NOMO-1 treated with DMSO at 0.1 percent for 48 hours (cell line): ENCODE measurements around the gene ITM2C.
A peak's percentile ranks its signal among the peaks of the same experiment; 100 is the strongest.

Experiments used
- DNase-seq: peaks from one replicate; lab custom pipeline; 2025; ENCODE audit not compliant: unreplicated experiment; lab: John Stamatoyannopoulos, UW

ITM2C gene

DNA sequence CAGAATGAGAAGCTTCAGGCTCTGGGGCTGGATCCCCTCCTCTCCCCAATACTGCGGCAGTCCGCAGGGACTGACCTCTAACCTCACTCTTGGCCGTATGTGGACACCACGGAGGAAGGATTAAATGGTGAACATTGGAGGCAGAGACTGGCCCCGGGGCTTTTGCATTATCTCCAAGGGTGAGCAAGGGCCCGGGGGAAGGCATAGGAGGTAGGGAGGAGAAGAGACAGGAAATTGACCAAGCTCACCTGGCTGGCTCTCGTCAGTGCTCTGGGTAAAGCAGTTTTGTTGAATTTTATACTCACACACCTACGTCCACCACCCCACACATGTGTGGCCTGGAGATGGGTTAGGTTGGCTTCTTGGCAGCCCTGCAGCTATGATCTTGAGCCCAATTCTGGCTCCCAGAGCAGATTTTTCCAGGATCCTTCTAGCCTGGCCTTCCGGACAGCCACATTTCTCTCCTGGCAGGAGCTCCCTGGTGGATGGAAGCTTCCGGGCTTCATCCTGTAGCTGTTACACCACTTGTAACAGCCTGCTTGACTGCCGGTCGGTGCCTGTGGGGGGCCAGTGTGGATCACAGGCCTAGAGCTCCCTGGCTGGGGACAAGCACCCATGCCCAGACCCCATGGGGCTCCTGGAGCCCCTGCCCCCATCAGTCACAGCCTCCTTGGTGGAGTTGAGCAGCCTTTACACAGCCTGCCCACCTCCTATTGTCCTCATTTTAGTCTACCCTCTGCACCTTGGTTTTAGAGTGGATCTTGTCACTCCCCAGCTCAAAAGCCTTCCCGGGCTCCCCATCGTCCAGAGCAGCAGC is 7.6 kb downstream of the ITM2C start:
- DNase-seq, result no peak

DNA sequence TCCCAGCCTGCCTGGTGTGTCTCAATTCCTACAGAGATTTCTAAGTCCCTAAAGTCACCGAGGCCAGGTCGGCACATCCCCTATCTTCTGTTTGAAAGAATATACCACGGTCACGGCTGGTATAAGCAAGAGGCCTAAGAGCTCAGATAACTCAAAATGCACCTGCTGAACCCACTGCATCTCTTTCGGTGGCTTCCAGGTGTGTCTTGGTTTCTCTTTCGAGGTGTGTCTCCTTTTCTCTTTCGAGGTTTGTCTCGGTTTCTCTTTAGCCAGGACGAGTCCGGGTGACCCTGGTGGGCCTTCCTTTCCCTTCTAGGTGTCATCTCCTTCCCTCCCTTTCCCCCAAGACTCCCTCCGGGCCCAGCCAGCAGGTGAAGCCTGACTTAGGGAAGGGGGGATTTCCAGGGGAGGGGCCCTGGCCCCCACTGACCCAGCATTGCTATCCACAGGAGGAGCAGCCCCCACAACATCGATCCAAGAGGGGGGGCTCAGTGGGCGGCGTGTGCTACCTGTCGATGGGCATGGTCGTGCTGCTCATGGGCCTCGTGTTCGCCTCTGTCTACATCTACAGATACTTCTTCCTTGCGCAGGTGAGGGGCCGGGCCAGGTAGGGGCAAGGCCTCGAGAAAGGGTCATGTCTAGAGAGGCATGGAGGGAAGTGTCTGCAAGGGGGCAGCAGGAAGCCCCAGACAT is 8.4 kb downstream of the ITM2C start:
- DNase-seq, result no peak

DNA sequence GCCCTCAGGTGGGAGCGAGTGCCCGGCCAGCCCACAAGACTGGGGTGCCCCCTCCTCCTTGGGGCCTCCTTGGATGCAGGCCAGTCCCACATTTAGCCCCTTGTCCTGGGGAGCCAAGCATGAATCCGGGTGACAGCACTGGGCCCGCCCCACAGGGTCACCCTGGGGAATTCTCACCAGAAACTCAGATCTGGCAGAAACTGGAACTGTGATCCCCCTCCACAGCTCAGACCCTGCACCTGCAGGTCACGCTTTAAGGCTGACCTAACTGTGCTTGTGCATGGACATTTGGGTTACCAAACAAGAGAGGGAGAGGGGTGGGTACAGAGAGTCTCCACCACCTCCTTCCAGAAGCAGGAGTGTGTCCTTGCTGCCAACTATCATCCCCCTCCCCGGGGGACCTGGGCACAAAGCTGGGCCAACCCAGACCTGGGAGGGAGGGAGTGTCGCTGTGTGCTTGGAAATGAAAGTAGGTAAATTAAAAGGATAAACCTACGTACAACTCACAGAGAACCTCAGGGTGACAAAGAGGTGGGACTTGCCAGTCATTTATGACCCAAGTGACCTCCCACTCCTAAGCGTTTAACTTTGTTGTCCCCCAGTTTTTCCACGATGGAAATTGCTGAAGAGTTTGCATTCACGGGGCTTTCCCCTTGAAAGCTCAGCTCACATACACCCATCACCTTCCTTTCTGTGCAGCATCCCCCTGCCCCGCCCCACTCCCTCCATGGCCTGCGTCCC is 9.1 kb downstream of the ITM2C start:
- no peak for DNase-seq

- no peak for DNase-seq
Observed at GRCh38 chr2:230874456-230874855, 9.7 kb downstream of the ITM2C start.

DNA sequence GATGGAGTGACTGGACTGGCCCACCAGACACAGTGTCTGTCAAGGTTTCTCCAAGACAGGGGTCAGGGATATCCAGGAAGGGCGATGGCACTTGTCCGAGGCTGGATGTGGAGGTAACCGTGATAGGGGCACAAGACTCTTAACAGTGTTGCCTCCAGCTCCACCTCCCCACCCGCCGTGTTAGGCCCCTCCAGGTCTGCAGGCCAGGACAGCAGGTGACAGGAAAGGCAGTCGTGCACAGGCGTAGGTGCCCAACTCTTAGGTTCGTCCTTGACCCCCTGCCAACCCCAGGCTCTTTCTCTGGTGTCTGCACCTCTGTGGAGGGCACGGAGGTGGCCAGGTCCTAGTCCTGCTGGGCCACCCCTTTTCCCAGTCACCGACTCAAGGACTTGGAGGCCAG is 10.1 kb downstream of the ITM2C start:
- no peak for DNase-seq

GRCh38 chr2:230875347-230876315 is 10.9 kb downstream of the ITM2C start:
- DNase-seq, result no peak

DNA sequence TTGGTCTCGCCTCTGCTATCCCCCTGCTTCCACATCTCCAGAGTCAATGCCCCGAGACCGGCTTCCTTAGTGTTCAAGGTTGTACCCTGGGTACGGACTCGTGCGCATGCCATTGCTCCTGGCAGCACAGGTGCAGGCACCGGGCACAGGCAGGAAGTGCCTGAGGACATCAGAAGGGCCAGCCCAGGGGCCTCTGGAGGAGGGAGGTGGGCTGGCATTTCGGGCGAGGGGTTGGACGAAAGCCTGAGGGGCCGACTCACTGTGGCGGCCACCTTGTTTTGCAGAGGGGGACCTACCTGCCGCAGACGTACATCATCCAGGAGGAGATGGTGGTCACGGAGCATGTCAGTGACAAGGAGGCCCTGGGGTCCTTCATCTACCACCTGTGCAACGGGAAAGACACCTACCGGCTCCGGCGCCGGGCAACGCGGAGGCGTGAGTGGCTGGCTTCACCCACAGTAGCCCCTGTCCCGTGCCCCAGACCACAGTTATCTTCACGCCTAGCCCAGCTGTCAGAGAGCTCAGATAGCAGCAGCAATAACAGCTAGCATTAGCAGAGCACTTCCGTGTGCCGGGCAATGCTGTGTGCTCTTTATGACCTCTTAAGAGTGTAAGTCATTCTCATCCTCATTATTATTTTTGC is 12.5 kb downstream of the ITM2C start:
- no peak for DNase-seq

GRCh38 chr2:230877759-230878598 is 13.2 kb downstream of the ITM2C start:
- DNase-seq, result peak; percentile 65

DNA sequence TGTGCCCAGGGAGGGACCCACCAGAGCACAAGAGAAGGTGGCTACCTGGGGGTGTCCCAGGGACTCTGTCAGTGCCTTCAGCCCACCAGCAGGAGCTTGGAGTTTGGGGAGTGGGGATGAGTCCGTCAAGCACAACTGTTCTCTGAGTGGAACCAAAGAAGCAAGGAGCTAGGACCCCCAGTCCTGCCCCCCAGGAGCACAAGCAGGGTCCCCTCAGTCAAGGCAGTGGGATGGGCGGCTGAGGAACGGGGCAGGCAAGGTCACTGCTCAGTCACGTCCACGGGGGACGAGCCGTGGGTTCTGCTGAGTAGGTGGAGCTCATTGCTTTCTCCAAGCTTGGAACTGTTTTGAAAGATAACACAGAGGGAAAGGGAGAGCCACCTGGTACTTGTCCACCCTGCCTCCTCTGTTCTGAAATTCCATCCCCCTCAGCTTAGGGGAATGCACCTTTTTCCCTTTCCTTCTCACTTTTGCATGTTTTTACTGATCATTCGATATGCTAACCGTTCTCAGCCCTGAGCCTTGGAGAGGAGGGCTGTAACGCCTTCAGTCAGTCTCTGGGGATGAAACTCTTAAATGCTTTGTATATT is 14.0 kb downstream of the ITM2C start:
- no peak for DNase-seq

GRCh38 chr2:230879271-230879882 is 14.6 kb downstream of the ITM2C start:
- no peak for DNase-seq

GRCh38 chr2:230879891-230880290 is 15.1 kb downstream of the ITM2C start:
- no peak for DNase-seq

- DNase-seq, result no peak
Observed at GRCh38 chr2:230881840-230882239, 17.1 kb downstream of the ITM2C start.

DNA sequence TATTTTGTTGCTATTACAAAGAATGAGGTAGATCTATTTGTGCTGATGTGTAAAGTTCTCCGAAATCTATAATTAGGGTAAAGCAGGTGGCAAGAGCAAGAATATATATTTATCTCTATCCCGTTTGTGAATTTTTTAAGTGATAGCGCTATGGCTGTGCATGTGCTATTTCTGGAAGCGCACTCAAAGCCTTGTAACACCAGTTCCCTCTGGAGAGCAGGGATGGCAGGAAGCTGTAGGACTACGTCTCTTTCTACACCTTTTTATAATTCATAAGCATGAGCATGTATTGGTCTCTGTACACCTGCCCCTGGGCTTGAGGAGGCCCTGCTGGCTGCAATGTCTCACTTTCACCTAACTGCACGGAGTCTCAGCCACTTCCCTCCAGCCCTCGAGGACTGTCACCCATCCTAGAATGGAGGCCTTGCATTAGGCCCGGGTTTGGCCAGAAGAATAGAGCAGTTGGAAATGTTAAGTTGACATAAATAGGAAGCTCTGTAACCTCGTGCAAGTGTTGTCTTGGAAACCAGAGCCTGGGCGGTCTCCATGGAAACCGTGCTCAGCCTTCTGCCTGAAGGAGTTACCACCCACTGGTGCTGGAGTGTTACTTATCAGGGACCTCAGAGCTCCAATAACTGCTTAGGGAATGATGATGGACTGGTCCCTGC is 20.9 kb downstream of the ITM2C start:
- DNase-seq, result no peak

DNA sequence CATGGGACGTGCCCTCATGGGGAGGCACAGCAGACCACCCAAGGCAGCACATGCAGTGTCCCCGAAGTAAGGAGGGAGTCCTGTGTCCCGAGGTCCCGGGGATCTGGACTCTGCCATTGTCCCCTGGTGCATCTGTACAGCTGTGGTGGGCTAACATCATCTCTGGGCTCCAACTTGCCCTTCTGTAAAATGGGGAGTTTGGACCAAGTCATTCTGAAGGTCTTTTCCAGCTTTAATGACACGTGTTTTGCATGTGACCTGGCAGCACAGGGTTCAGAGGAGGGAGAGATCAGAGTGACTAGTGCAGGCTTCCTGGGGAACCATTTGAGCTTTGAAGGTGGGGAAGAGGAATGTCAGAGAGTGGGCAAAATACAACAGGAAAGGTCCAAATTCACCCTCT is 21.5 kb downstream of the ITM2C start:
- no peak for DNase-seq

DNA sequence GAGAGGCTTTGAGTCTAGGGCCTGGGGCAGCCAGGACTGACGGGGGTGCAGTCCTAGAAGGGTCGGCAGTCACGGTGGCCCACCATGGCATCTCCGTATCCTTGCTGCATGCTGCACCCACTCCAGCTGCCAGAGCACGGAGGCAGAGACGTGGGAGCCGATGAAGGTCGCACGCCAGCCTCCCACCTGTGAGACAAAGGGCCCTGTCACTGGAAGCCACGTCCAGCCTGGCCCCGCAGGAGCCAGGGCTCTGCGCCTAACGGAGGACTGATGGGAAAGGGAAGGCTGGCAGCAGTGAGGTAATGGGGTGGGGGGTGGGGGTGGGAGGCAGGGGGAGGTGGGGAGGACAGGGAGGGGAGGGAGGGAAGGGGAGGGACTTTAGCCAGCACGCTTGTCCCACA is 21.9 kb downstream of the ITM2C start:
- no peak for DNase-seq

DNA sequence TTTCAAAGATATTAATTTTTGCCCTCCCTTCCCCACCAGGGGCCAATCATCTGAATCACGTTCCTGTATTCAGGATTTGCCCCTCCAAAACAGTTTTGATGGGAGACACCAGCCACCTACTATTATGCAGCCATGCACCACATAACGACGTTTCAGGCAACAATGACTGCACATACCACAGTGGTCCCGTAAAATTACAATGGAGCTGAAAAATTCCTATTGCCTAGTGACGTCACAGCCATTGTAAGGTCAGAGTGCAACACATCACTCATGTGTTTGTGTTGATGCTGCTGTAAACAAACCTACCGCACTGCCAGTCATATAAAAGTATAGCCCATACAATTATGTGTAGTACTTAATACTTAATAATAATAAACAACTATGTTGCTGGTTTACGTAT is 22.6 kb downstream of the ITM2C start:
- no peak for DNase-seq

- DNase-seq, result no peak
Observed at GRCh38 chr2:230888824-230889400, 24.2 kb downstream of the ITM2C start.
